ENCODE measurements around the gene BTN1A1. TPM values are rescaled to one million over a fixed set of nuclear protein-coding genes. Genes with fewer than 3 reads are reported as not detected.

BTN1A1 gene
- total RNA-seq, 1 donor from 2014 or later = not detected

DNA sequence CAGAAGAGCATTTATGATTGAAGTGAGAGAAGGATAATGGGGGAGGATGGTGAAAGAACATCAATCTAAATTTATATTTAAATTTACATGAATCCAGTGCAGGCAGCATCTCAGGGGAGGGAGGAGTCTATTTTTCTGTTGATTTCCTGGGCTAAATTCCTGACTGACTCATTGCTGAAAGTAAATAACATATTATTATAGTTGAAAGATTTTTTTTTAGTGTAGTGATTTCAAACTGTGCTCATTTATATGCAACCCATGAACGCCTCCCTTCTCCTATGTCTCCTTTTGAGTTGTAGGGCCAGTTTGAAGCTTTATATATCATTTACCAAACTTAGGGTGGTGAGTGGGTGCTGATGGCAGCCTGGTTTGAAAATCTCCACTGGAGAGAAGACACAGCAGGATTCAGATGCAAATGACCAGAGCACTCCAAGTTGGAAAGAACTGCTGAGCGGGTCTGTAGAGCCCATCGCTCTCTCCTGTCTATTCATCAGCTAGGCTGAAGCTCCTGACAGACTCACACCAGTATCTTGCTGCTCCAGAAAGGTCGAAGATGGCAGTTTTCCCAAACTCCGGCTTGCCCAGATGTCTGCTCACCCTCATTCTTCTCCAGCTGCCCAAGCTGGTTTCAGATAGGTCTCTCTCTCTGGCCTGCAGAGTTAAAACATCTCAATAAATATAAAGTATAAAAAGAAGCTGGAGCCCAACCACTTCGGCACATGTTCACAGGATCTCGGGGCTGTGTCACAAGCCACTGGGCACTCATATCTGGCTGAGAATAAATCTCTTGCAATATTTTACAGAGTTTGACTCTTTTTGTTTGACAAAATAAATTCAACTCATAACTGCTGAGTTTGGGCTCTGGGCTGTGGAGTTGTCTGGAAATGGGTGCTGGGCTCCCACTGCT, 24.0 kb upstream of the BTN1A1 start:
- no peak for DNase-seq (ENCODE audit: low spot score)

DNA sequence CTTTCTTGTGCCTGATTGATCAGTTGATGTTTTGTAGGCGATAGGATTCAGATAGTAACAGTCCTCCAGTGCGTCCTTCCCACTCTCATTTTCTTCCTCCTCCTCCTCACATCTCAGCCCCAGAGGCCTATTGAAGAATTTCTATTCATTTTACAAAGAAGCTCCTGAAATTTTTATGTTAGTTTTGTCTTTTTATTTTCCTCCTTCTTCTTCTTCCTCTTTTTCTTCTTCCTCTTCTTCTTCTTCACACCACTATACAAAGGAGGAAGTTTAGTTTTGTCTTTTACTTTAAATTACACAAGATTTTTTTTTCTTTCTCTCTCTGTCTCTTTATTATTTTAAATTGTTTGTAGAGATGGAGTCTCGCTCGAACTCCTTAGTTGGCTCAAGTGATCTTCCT, 23.2 kb upstream of the BTN1A1 start:
- DNase-seq (ENCODE audit: low spot score) = no peak

DNA sequence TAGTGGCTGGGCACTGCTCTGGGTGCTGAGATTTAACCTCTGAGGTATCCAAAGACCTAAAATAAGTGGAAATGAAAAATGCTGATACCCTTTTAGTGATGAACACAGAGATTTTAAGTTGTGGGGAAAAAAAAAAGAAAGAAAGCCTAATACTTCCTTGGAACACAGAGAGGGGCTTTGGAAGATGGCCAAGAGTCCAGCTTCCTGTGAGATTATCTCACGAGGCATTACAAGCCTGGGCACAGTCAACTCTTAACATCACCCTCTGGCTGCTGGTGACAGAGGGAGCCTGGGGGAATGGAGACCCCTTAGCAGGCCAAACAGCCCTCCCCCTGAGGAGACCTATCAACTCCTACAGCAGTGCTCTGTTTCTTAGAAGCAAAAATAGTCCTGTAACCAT, 22.7 kb upstream of the BTN1A1 start:
- DNase-seq (ENCODE audit: low spot score) = no peak

DNA sequence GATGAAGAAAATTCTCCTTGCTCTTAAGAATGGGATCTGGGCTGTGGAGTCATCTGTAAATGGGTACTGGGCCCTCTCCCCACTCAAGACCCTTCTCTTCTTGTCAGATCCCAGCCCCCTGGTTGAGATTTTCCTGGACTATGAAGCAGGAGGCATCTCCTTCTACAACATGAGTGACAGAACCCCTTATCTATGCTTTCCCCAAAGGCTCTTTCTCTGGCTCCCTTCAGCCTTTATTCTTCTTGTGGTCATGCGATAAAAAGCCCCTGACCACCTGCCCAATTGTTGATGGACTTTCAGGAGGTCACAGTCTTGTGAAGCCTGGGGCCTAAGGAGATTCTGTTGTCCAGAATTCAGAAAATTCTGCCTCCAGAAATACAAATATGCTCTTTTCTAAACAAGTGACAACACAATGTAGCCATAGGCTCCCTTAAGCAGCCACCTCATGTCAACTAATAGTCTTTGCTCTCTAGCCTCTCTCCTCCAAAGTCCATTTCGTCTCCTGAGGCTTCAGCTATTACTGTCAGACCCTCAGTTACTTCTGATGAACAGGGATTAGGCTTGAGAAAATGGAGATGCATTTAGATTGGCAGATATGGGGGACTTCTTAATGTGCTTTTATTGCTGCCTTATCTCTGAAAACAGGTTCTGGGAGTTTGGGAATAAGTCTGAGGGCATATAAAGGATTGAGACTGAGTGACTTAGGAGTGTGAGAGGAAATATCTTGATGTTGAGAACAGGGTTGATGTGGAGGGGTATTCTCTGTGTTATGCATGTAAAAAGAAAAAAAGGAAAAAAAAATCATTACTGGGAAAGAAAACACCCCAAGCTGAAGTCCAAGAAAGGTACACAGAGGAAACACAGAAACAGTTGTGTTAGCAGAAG, 21.8 kb upstream of the BTN1A1 start:
- no peak for DNase-seq (ENCODE audit: low spot score)

DNA sequence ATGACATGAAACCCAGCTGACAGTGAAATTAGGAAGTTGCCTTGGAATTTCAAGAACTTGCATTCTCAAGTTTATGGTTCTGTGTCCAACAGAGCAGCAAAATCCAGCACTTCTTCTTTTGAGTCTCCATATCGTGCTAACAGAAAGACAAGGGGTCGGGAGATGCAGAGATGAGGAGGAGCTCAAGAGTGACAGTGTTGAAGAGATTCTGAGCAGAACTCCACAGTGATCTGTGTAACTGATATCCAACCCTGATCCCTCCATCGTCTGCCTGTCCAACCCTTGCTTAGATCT, 21.2 kb upstream of the BTN1A1 start:
- no peak for DNase-seq (ENCODE audit: low spot score)

DNA sequence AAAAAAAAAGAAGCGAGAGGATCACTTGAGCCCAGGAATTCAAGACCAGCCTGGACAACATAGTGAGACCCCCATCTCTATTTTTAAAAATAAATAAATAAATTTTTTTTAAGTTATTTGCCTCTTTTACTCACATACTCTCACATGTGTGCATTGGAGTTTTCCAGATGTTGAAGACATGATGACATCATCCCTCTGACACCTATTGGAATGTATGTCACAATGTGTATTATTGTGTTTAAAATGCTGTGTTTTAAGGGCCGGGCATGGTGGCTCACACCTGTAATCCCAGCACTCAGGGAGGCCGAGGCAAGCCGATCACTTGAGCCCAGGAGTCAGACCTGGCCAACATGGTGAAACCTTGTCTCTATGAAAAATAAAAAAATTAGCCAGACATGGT, 17.8 kb upstream of the BTN1A1 start:
- DNase-seq (ENCODE audit: low spot score) = no peak

DNA sequence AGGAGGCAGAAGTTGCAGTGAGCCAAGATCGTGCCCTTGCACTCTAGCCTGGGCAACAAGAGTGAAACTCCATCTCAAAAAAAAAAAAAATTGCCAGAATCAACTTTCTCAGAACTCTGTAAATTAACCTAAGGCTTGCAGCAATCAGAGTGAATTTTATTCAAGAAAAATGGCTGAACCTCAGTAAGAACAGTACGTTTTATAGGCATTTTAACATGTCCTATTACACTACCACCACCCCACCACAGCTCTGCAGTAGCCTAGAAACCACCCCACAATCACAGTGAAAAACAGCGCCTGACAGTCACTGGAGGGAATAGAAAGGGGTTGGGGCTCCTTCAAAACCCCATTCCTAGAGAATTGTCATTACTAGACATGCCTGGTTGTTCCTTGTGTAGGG, 16.4 kb upstream of the BTN1A1 start:
- DNase-seq (ENCODE audit: low spot score) = no peak

DNA sequence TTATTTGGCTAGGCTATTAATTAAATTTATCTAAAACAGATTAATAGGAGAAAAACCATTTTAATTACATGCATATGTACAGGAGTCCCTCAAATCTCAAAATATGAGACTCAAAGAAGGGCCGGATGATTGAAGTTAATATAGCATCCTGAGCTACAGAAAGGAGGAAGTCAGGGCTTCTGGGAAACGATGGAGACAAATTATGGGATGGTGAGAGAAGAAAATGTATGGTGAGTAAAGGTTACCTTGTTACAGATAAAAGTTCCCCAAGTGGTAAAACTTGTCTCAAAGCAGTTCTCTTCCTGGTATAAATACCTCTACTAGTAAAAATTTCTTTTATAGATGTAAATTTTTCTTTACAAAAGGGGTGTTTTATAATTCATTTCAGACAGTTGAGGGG, 15.9 kb upstream of the BTN1A1 start:
- DNase-seq (ENCODE audit: low spot score) = no peak

DNA sequence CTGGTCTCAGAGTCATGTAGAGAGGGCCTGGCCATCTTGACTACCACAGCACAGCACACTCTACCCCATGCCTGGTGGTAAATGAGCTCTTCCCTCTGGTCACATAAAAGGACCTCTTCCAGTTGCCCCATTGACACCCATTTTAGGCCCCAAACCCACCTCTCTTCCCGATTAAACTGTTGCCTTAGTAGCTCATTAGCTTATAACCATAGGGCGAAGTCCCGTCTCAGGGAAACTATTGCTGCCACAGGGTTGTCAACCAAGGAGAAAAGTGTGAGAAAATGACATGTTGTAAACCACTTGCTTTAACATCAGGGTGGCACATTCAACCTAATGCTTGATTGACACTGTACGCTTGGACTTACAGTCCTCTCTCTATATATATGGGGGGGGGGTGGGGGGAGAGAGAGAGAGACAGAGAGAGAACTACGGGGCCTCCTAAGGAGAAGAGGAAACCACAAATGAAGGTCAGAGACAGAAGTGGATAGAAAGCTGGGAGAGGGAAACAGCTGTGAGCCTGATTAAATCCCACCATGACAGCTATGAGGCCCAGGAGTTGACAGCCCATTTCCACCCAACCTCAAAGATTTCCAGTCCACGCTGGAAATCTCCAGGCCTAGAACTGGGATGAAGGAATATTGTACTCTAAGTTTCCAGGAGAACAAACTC, 14.9 kb upstream of the BTN1A1 start:
- no peak for DNase-seq (ENCODE audit: low spot score)

DNA sequence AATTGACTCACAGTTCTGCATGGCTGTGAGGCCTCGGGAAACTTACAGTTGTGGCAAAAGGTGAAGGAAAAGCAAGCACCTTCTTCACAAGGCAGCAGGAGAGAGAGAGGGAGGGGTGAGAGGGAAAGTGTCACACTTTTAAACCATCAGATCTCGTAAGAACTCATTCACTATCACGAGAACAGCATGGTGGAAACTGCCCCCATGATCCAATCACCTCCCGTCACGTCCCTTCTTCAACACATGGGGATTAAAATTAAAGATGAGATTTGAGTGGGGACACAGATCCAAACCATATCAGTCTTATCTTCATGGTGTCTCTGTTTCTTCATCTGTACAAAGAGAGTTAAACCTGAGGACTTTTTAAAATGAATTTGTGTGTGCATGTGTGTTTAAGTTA, 13.7 kb upstream of the BTN1A1 start:
- no peak for DNase-seq (ENCODE audit: low spot score)

DNA sequence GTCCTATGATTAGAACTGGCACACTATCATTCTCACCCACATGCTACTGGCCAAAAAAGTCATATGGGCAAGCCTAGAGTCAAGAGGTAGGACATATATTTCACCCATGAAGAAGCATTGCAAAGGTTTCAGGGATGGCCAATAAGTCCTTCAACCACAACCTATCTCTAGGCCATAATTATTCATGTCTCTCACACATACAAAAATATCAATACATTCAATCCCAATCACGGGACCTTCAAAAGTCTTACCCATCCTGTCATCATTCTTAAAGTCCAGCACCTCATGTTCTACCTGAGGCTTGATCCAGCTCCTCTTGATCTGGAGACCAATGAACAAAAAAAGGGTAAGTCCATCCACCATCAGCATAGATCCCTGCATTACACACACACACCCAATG, 12.6 kb upstream of the BTN1A1 start:
- no peak for DNase-seq (ENCODE audit: low spot score)

DNA sequence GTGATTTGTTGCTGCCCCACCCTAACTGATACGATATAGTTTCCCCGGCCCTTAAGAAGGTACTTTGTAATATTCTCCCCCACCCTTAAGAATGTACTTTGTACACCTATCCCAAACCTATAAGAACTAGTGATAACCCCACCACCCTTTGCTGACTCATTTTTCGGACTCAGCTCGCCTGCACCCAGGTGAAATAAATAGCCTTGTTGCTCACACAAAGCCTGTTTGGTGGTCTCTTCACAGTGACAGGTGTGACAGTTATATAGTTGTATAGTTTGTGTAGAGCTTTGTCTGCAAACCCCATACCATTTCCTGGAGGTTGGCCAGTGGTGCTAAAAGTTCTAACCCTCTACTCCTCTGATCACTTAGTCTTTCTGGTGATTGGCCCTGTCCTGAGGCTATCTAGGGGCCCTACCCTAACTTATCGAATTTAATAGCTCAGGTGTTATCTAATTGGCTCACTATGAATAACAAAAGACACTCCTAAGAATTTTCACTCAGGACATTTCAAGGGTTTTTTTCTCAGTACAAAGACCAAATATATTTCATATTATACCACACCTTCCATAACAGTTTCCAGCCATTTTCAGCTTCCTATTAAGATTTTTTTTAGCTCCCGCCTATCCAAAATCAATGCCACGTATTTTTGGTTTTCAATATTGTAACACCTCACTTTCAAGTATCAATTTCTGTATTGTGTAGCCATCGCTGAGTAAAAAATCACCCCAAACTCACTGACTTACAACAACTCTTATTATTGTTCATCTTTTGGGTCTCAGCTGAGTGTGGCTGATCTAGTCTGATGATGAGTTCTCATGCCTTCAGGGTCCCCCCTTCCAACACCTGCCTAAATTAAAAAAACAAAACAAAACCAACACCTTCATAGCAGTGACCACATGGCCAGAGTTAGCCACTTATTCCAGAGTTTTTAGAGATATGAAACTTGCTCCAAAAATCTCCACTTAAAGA, 9.8 kb upstream of the BTN1A1 start:
- no peak for DNase-seq (ENCODE audit: low spot score)

DNA sequence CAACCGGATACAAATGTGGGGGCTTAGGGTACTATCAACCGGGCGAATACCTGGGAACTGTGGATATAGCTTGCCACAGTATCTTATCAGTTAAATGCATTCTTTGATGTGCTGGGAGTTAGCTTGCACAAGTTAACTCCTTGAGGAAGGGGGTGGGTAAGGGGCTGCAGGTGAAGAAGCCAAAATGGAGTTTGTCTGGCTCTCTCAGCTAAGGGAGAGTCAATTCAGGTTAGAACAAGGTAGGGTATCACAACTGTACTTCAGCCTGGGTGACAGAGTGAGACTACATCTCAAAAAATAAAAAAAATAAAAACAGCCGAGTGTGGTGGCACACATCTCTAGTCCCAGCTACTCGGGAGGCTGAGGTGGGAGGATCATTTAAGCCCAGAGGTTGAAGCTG, 8.5 kb upstream of the BTN1A1 start:
- no peak for DNase-seq (ENCODE audit: low spot score)

DNA sequence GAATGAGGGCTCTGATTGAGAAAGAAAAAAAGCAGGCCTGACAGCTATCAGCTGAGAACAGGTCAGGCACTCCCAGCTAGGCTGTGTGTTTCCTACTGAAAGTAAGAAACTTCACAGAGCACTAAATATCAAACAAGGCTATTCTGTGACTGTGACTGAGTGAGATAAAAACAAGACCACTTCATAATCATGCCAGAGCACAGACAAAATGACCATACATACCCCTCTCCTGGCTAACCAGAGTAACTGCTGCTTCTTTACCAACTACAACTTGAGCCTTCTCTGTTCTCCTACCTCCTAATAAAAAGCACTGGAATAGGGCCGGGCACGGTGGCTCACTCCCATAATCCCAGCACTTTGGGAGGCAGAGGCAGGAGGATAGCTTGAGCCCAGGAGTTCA, 6.8 kb upstream of the BTN1A1 start:
- no peak for DNase-seq (ENCODE audit: low spot score)

DNA sequence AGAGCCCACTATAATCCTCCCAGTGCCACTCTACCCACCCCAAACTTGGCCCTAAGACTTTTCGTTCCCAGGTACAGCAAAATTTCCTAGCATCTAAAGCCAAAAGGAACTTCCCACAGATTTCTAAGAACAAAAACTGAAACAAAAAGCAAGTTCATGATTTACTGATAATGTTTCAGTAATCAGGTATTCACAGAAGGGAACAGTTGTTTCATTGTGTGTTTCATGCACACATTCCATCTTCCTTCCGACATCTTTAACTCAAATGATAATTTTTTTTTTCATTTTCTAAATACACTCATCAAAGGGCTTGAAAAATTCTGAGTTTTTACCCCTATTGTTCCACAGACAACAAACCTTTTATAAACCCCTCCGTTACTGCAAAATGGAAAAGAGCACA, 6.0 kb upstream of the BTN1A1 start:
- DNase-seq (ENCODE audit: low spot score) = no peak

DNA sequence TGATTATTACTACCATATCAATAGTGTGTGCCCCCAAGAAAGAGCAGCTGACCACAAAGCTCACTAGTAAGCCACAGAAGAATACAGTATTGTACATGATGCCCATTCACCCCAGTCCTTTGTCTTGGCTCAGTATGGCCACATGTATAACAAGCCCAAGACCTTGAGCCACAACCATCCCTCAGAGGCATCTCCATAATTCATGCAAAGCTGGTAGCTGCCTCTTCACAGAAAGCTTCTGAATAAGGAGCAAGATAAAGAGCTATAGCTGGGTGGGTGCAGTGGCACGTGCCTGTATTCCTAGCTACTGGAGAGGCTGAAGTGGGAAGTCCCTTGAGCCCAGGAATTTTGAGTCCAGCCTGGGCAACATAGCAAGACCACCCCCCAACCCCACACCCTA, 4.8 kb upstream of the BTN1A1 start:
- no peak for DNase-seq (ENCODE audit: low spot score)

DNA sequence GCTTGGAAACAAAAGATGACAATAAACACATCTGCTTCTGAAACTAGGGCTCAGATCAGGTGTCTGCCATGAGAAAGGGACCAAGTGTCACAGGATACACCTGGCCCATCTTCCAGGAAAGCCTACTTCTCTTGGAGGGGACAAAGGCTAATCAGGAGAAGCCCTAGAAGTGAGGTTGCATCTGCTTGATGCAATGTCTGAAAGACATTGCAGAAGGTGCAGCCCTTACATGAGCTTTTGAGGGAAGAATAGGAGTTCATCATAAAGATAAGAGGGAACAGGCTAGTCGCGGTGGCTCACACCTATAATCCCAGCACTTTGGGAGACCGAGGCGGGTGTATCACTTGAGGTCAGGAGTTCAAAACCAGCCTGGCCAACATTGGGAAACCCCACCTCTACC, 2.5 kb upstream of the BTN1A1 start:
- no peak for DNase-seq (ENCODE audit: low spot score)

DNA sequence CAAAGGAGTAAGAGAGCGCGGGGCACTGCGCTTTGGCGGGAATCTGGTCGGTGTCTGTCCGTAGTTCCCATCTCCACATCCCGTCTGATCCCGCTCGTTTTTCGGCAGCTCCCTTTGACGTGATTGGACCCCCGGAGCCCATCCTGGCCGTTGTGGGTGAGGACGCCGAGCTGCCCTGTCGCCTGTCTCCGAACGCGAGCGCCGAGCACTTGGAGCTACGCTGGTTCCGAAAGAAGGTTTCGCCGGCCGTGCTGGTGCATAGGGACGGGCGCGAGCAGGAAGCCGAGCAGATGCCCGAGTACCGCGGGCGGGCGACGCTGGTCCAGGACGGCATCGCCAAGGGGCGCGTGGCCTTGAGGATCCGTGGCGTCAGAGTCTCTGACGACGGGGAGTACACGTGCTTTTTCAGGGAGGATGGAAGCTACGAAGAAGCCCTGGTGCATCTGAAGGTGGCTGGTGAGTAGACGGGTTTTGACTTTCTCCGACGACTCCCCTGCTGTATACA, 1.4 kb downstream of the BTN1A1 start:
- DNase-seq (ENCODE audit: low spot score) = no peak

DNA sequence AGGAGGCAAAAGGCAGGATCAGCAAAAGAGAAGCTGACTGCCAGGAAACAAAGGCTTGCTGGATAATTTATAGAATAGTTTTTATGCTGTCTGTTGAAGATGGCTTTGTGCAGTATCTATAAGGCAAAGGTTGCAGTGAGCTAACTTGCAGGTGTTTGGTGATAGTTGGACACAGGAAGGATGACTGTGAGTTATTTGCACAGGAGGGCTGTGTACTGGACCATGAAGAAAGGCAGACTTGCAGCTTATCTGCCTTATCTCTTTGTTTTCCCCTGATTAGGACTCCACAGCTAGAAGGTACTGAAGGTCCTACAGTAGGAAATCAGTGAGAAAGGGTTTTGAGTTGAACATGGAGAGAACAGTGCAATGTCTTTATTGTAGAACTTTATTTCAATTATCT, 2.1 kb downstream of the BTN1A1 start:
- no peak for DNase-seq (ENCODE audit: low spot score)

DNA sequence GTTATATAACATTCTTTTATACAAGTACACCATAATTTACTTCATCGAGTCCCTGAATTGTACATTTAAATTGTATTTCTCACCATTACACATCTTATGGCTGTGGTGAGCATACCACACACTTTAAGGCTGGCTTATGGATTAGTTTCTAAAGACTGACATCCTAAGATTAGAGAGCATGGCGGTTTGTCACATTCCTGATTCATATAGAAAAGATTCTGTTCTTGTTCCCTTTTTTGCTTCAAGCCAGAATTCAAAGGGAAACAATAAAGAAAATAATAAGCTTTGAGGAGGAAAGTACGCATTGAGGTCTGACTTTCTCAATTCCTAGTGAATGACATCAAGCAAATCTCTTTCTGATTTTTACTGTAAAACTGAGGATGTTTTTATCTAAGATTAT, 2.5 kb downstream of the BTN1A1 start:
- DNase-seq (ENCODE audit: low spot score) = no peak

DNA sequence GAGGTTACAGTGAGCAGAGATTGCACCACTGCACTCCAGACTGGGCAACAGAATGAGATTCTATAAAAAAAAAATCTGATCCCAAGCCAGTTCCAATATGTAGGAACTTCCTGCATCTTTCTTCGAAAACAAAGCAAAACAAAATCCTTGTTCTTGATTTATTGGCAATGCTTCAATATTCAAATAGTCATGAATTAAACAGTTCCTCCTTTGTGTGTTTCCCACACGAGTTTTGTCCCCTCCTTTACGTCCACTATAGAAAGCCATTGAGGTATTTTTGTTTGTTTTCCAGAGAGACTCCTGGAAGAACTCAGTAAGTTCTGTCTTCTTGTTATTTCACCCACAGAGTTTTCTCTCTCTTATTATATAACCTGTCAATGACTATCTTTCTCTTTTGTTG, 7.6 kb downstream of the BTN1A1 start:
- no peak for DNase-seq (ENCODE audit: low spot score)
